ENCODE measurements around the gene ABO.

ABO gene

DNA sequence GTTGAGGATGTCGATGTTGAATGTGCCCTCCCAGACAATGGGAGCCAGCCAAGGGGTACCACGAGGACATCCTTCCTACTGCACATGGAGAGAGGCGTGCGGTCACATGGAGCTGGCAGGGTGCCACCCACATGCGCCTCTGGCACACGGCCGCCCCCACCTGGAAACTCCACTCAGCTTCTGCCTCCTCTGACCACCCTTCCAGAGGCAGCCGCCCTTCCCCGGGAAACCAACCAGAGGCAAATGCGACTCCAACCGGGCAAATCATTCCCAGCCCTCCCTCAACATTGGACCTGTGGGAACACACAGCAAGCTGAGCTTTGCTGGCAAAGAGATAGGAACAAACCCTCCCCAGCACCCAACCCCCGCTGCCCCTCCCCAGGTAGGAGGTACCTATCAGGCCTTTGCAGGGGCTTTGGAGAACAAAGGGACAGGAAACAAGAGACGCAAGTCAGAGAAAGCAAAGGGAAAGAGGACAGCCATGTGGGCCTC lies 17.5 kb downstream of the ABO start:
- Histone ChIP-seq H3K27ac (ENCODE audit: low read length) (no peak overlapping the region), H3K27me3 (ENCODE audit: insufficient read depth, low read length, poor library complexity) (no peaks in the 10 kb centered on the region), H3K9ac (ENCODE audit: low read depth, low read length) (no peak overlapping the region), H3K4me2 (ENCODE audit: insufficient read depth, low read length) (no peak overlapping the region), H3K4me3 (ENCODE audit: low read depth in 1 of 2, low read length in 2 of 2) (no peak overlapping the region), H3K36me3 (ENCODE audit: insufficient read depth, low read length) (no peaks in the 10 kb centered on the region), H2AFZ (ENCODE audit: low read depth, low read length) (no peak overlapping the region), H4K20me1 (ENCODE audit: insufficient read depth, low read length) (no peaks in the 10 kb centered on the region), H3K9me3 (ENCODE audit: insufficient read depth, low read length, severe bottlenecking) (no peaks in the 10 kb centered on the region), H3K79me2 (ENCODE audit: insufficient read depth, low read length) (no peaks in the 10 kb centered on the region), H3K4me1 (ENCODE audit: insufficient read depth, low read length) (no peaks in the 10 kb centered on the region)
- DNase-seq (no peak), ATAC-seq (ENCODE audit: insufficient read depth, low read depth) (no peak)
- no peak for TF ChIP-seq EZH2 (IDR thresholded peaks at IDR 0.05; ENCODE audit: borderline replicate concordance, low read depth, low read length, severe bottlenecking)
- TF ChIP-seq, protein P1, sequence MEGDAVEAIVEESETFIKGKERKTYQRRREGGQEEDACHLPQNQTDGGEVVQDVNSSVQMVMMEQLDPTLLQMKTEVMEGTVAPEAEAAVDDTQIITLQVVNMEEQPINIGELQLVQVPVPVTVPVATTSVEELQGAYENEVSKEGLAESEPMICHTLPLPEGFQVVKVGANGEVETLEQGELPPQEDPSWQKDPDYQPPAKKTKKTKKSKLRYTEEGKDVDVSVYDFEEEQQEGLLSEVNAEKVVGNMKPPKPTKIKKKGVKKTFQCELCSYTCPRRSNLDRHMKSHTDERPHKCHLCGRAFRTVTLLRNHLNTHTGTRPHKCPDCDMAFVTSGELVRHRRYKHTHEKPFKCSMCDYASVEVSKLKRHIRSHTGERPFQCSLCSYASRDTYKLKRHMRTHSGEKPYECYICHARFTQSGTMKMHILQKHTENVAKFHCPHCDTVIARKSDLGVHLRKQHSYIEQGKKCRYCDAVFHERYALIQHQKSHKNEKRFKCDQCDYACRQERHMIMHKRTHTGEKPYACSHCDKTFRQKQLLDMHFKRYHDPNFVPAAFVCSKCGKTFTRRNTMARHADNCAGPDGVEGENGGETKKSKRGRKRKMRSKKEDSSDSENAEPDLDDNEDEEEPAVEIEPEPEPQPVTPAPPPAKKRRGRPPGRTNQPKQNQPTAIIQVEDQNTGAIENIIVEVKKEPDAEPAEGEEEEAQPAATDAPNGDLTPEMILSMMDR (IDR thresholded peaks at IDR 0.05; ENCODE audit: borderline replicate concordance, extremely low read depth, low read length, poor library complexity, severe bottlenecking): no peak

DNA sequence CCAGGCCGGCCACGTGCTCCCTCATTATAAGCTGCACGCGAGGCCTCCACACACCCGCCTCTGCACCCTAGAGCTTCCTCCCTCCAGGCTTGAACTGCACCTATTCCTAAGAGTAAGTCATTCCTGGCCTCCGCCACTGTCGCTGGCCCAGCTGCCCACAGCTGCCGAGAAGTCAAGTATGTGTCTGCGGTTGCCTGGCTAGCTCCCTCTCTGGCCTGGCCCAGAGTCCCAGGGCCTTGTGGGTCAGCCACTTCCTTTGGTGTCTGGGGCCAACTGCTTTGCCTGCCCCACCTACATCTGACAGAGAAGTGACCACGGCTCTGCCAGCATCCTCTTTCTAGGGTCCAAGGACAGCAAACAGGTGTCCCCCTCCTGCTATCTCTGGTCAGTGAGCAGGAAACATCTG lies 18.3 kb downstream of the ABO start:
- no peak overlapping the region for H3K27ac ChIP-seq (ENCODE audit: low read length)
- H4K20me1 ChIP-seq (ENCODE audit: insufficient read depth, low read length): no peaks in the 10 kb centered on the region
- H3K79me2 ChIP-seq (ENCODE audit: insufficient read depth, low read length): no peaks in the 10 kb centered on the region
- no peaks in the 10 kb centered on the region for H3K4me1 ChIP-seq (ENCODE audit: insufficient read depth, low read length)
- no peak overlapping the region for H3K9ac ChIP-seq (ENCODE audit: low read depth, low read length)
- H2AFZ ChIP-seq (ENCODE audit: low read depth, low read length): no peak overlapping the region
- H3K4me2 ChIP-seq (ENCODE audit: insufficient read depth, low read length): no peak overlapping the region
- ATAC-seq (ENCODE audit: insufficient read depth, low read depth): no peak
- TF ChIP-seq, protein P1 (IDR thresholded peaks at IDR 0.05; ENCODE audit: borderline replicate concordance, extremely low read depth, low read length, poor library complexity, severe bottlenecking): no peak
- no peak for TF ChIP-seq EZH2 (IDR thresholded peaks at IDR 0.05; ENCODE audit: borderline replicate concordance, low read depth, low read length, severe bottlenecking)
- H3K4me3 ChIP-seq (ENCODE audit: low read depth in 1 of 2, low read length in 2 of 2): no peak overlapping the region
- no peaks in the 10 kb centered on the region for H3K27me3 ChIP-seq (ENCODE audit: insufficient read depth, low read length, poor library complexity)
- DNase-seq: no peak
- H3K9me3 ChIP-seq (ENCODE audit: insufficient read depth, low read length, severe bottlenecking): no peaks in the 10 kb centered on the region
- no peaks in the 10 kb centered on the region for H3K36me3 ChIP-seq (ENCODE audit: insufficient read depth, low read length)

DNA sequence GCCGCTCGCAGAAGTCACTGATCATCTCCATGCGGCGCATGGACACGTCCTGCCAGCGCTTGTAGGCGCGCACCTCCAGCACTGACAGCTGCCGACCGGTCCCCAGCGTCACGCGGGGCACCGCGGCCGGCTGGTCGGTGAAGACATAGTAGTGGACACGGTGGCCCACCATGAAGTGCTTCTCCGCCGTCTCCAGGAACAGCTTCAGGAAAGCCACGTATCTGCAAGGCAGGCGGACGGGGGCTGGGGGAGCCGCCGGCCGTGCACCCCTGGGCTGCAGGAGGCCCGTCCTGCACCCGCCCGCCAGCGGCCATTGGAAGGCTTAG lies 18.9 kb downstream of the ABO start:
- H3K9me3 ChIP-seq (ENCODE audit: insufficient read depth, low read length, severe bottlenecking): no peaks in the 10 kb centered on the region
- H4K20me1 ChIP-seq (ENCODE audit: insufficient read depth, low read length): no peaks in the 10 kb centered on the region
- no peak overlapping the region for H2AFZ ChIP-seq (ENCODE audit: low read depth, low read length)
- H3K36me3 ChIP-seq (ENCODE audit: insufficient read depth, low read length): no peaks in the 10 kb centered on the region
- no peaks in the 10 kb centered on the region for H3K4me1 ChIP-seq (ENCODE audit: insufficient read depth, low read length)
- TF ChIP-seq, protein P1 (IDR thresholded peaks at IDR 0.05; ENCODE audit: borderline replicate concordance, extremely low read depth, low read length, poor library complexity, severe bottlenecking): no peak
- no peak for TF ChIP-seq EZH2 (IDR thresholded peaks at IDR 0.05; ENCODE audit: borderline replicate concordance, low read depth, low read length, severe bottlenecking)
- no peak overlapping the region for H3K4me3 ChIP-seq (ENCODE audit: low read depth in 1 of 2, low read length in 2 of 2)
- ATAC-seq (ENCODE audit: insufficient read depth, low read depth) (no peak), DNase-seq (no peak)
- no peaks in the 10 kb centered on the region for H3K79me2 ChIP-seq (ENCODE audit: insufficient read depth, low read length)
- no peak overlapping the region for H3K9ac ChIP-seq (ENCODE audit: low read depth, low read length)
- H3K27me3 ChIP-seq (ENCODE audit: insufficient read depth, low read length, poor library complexity): no peaks in the 10 kb centered on the region
- no peak overlapping the region for H3K27ac ChIP-seq (ENCODE audit: low read length)
- no peak overlapping the region for H3K4me2 ChIP-seq (ENCODE audit: insufficient read depth, low read length)
